GM12892 (cell line): ENCODE measurements around the gene TMC5.

Source experiments
- POLR2A ChIP-seq: IDR thresholded peaks from 2 replicates; pipeline ENCODE4 v1.6.1; 2011; ENCODE audit warnings: low read depth, low read length, control low read depth
- POLR2AphosphoS5 ChIP-seq: IDR thresholded peaks from 2 replicates; pipeline ENCODE4 v1.6.1; 2011; ENCODE audit warnings: low read depth, low read length, control low read depth

DNA sequence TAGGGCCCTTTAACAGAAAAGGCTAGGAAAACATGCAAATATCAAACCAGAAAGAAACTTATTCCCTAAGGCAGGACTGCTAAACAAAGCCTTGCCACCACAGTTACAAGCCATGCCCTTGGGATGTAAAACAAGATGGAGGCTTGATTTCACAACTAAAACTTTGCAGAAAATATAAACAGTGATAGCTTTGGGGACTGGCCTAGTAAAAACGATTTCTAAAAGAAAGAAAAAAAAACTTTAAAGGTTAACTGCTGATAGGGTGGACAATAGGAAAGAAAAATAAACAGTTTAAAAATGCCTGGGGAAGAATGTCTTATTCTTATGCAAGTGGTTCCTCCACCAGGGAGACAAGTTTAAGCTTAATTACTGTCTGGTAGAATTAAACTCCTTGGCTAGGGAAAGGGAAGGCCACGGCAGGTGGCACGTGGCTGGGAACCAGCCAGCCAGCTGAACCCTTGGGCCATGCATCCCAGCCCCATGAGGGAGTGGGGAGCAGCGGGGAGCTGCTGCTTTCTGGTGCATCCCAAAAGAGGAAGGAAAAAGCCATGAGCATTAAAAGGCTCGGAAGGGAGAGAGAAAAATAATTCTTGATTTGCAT is 10.7 kb upstream of the TMC5 start:
- TF ChIP-seq POLR2AphosphoS5 (no peak), POLR2A (no peak)
